Natural killer cell (primary cell): ENCODE measurements around the gene GRHPR. TPM values are rescaled to one million over a fixed set of nuclear protein-coding genes. Genes with fewer than 3 reads are reported as not detected.

ENCODE experiments used
- ATAC-seq, 3 donors: fragments of 150-1000 bp in 2 of 3; fragments of 200-7000 bp in 1 of 3; cut with Tn5 transposase; 1 replicate in 1 of 3; 2 replicates in 2 of 3; pipeline ENCODE4 v1.10.0; 2021; ENCODE audit warnings: mild to moderate bottlenecking in 2 of 3, moderate library complexity in 2 of 3
- DNase-seq, 2 donors: peaks; one replicate each; pipeline versions ENCODE4 v3.0.0 to v3.0.0-alpha.2; 2013 to 2021; ENCODE audit warnings: mixed read lengths in 1 of 2
- H3K27ac ChIP-seq: one replicate; pipeline ENCODE4 v1.5.1; 2013; ENCODE audit warnings: mild to moderate bottlenecking, low read length
- H3K27me3 ChIP-seq: one replicate; pipeline ENCODE4 v1.6.1; 2013; ENCODE audit warnings: low read length; ENCODE audit not compliant: control insufficient read depth, insufficient read depth
- H3K36me3 ChIP-seq: one replicate; pipeline ENCODE4 v1.6.1; 2013; ENCODE audit warnings: low read length; ENCODE audit not compliant: control insufficient read depth, insufficient read depth
- H3K4me1 ChIP-seq: one replicate; pipeline ENCODE4 v1.6.1; 2013; ENCODE audit warnings: low read length; ENCODE audit not compliant: control insufficient read depth, insufficient read depth
- H3K4me3 ChIP-seq: one replicate; pipeline ENCODE4 v1.5.1; 2013; ENCODE audit warnings: low read length
- H3K9me3 ChIP-seq: one replicate; pipeline ENCODE4 v1.6.1; 2013; ENCODE audit warnings: low read length; ENCODE audit not compliant: control insufficient read depth, insufficient read depth
- H3K27ac Mint-ChIP-seq, 2 donors: one replicate each; pipeline ENCODE4 v1.8.0; 2022; ENCODE audit warnings: mild to moderate bottlenecking in 2 of 2, mixed read lengths in 2 of 2, moderate library complexity in 1 of 2
- H3K27me3 Mint-ChIP-seq, 2 donors: one replicate each; pipeline ENCODE4 v1.8.0; 2022; ENCODE audit warnings: low read depth in 2 of 2, mixed read lengths in 2 of 2
- H3K36me3 Mint-ChIP-seq: one replicate; pipeline ENCODE4 v1.8.0; 2022; ENCODE audit warnings: mixed read lengths
- H3K4me1 Mint-ChIP-seq, 2 donors: one replicate each; pipeline ENCODE4 v1.8.0; 2022; ENCODE audit warnings: mixed read lengths in 2 of 2
- H3K4me3 Mint-ChIP-seq: one replicate; pipeline ENCODE4 v1.8.0; 2022; ENCODE audit warnings: mild to moderate bottlenecking, moderate library complexity, mixed read lengths
- H3K9me3 Mint-ChIP-seq, 2 donors: one replicate each; pipeline ENCODE4 v1.8.0; 2022; ENCODE audit warnings: mixed read lengths in 2 of 2
- WGBS: methylation state at CpG from one replicate; pipeline ENCODE4 v1.1.7; 2013; ENCODE audit warnings: missing lambda C conversion rate; ENCODE audit not compliant: insufficient coverage; 5-methylcytosine and 5-hydroxymethylcytosine counted together
- intact Hi-C: fragments of 100-400 bp; cut with micrococcal nuclease; formaldehyde crosslinking; loops from one replicate; pipeline ENCODE4 v1.14.2; 2022
- total RNA-seq, 4 donors: library from RNA; stranded (reverse); fragments of 120-200 nt in 1 of 4; gene quantifications; one replicate each; pipeline versions ENCODE4 v1.2.3 to v1.2.4, GENCODE V29; 2013 to 2022
- TF ChIP-seq, protein P1 (sequence below): fragments of 200-600 bp; IDR thresholded peaks from one replicate; pipeline ENCODE4 v1.8.0; 2022; ENCODE audit warnings: antibody characterized with exemption

The GRHPR gene
- total RNA-seq, 3 donors from 2014 or later (not counting 1 experiment from before 2014, with no cell fraction given): 38.1 to 55.6 (median 41.1) TPM

DNA sequence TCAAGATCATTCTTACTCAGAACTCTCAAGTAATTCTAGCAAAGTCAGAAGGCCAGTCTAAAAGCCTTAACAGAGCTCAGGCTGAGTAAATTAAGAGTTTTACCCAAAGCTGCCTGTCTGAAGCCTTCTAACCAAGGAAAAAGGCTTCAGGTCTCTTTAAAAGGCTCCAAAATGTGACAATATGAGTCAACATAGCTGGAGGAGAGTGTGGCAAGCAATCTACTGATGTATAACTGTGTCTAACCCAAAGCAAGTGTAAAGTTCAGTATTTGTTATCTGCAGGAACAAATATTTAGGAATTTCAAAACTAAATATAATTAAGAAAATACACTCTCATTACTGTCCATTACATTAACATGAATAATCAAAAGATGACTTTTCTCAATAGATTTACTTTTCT lies 31.7 kb downstream of the GRHPR start:
- H3K4me3 Mint-ChIP-seq: no peak overlapping the region
- no peak for ATAC-seq
- Histone ChIP-seq H3K36me3 (peaks cover 1% of the 10 kb centered on the region), H3K4me1 (no peaks in the 10 kb centered on the region), H3K27me3 (no peaks in the 10 kb centered on the region), H3K27ac (no peak overlapping the region), H3K4me3 (no peak overlapping the region), H3K9me3 (no peaks in the 10 kb centered on the region)
- no peaks in the 10 kb centered on the region for H3K36me3 Mint-ChIP-seq
- TF ChIP-seq, protein P1, sequence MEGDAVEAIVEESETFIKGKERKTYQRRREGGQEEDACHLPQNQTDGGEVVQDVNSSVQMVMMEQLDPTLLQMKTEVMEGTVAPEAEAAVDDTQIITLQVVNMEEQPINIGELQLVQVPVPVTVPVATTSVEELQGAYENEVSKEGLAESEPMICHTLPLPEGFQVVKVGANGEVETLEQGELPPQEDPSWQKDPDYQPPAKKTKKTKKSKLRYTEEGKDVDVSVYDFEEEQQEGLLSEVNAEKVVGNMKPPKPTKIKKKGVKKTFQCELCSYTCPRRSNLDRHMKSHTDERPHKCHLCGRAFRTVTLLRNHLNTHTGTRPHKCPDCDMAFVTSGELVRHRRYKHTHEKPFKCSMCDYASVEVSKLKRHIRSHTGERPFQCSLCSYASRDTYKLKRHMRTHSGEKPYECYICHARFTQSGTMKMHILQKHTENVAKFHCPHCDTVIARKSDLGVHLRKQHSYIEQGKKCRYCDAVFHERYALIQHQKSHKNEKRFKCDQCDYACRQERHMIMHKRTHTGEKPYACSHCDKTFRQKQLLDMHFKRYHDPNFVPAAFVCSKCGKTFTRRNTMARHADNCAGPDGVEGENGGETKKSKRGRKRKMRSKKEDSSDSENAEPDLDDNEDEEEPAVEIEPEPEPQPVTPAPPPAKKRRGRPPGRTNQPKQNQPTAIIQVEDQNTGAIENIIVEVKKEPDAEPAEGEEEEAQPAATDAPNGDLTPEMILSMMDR: no peak
- H3K27me3 Mint-ChIP-seq: no peaks in the 10 kb centered on the region
- no peaks in the 10 kb centered on the region for H3K9me3 Mint-ChIP-seq
- intact Hi-C loops: no loop called here
- H3K27ac Mint-ChIP-seq: no peak overlapping the region
- peaks cover 21 to 27% of the 10 kb centered on the region in 2 donors for H3K4me1 Mint-ChIP-seq
- no peak for DNase-seq

- no peak overlapping the region for H3K27ac ChIP-seq
- Mint-ChIP-seq H3K9me3 (no peaks in the 10 kb centered on the region), H3K4me3 (no peak overlapping the region), H3K36me3 (no peaks in the 10 kb centered on the region), H3K4me1 (peaks cover 21 to 27% of the 10 kb centered on the region in 2 donors), H3K27me3 (no peaks in the 10 kb centered on the region), H3K27ac (no peak overlapping the region)
- H3K27me3 ChIP-seq: no peaks in the 10 kb centered on the region
- DNase-seq: no peak
- H3K4me3 ChIP-seq: no peak overlapping the region
- no peaks in the 10 kb centered on the region for H3K4me1 ChIP-seq
- no peak for ATAC-seq
- H3K36me3 ChIP-seq: no peaks in the 10 kb centered on the region
- TF ChIP-seq, protein P1: no peak
- no peaks in the 10 kb centered on the region for H3K9me3 ChIP-seq
- intact Hi-C loops: no loop called here
- WGBS: 79% methylated on average over 6 of the region's 7 CpGs
Measured at GRCh38 chr9:37455884-37456647, 33.6 kb downstream of the GRHPR start.

GRCh38 chr9:37456817-37457216 lies 34.3 kb downstream of the GRHPR start:
- DNase-seq: peak in 1 of 2 donors; percentile 16
- no peak for ATAC-seq
- Histone ChIP-seq H3K9me3 (no peaks in the 10 kb centered on the region), H3K4me3 (no peak overlapping the region), H3K27ac (no peak overlapping the region), H3K4me1 (no peaks in the 10 kb centered on the region), H3K36me3 (no peaks in the 10 kb centered on the region), H3K27me3 (no peaks in the 10 kb centered on the region)
- Mint-ChIP-seq H3K36me3 (no peaks in the 10 kb centered on the region), H3K9me3 (no peaks in the 10 kb centered on the region), H3K27me3 (no peaks in the 10 kb centered on the region), H3K4me1 (peaks cover 21 to 24% of the 10 kb centered on the region in 2 donors), H3K4me3 (no peak overlapping the region), H3K27ac (no peak overlapping the region)
- intact Hi-C loops: no loop called here
- WGBS: no CpG with 5 or more reads among the region's 1 CpG
- TF ChIP-seq, protein P1: no peak

GRCh38 chr9:37464006-37464405 lies 41.5 kb downstream of the GRHPR start:
- TF ChIP-seq, protein P1: no peak
- no peaks in the 10 kb centered on the region for H3K36me3 ChIP-seq
- H3K27me3 ChIP-seq: no peaks in the 10 kb centered on the region
- no peak overlapping the region for H3K4me3 ChIP-seq
- no peaks in the 10 kb centered on the region for H3K27me3 Mint-ChIP-seq
- ATAC-seq (no peak), DNase-seq (no peak)
- H3K27ac Mint-ChIP-seq: peak overlapping the region; percentile 94 to 96
- no peaks in the 10 kb centered on the region for H3K9me3 ChIP-seq
- H3K36me3 Mint-ChIP-seq: no peaks in the 10 kb centered on the region
- peaks cover 26 to 44% of the 10 kb centered on the region in 2 donors for H3K4me1 Mint-ChIP-seq
- no peak overlapping the region for H3K27ac ChIP-seq
- no peaks in the 10 kb centered on the region for H3K9me3 Mint-ChIP-seq
- H3K4me3 Mint-ChIP-seq: peak overlapping the region; percentile 92
- intact Hi-C loops: no loop called here
- 80% methylated on average over 2 of the region's 3 CpGs for WGBS
- peaks cover 15% of the 10 kb centered on the region for H3K4me1 ChIP-seq
